Astrocyte of the spinal cord (primary cell): ENCODE measurements around the gene XRCC5.

Source experiments
- DNase-seq: peaks from one replicate; pipeline ENCODE4 v3.0.0; 2011; ENCODE audit warnings: low read depth, low spot score
- H3K4me3 ChIP-seq: 2 replicates; pipeline ENCODE4 v1.5.1; 2011; ENCODE audit warnings: low read depth, mild to moderate bottlenecking, low read length, moderate library complexity
- in situ Hi-C: cut with HindIII; loops from 2 replicates; pipeline ENCODE4 v1.10.0; 2017; ENCODE audit warnings: low sequenced_read_pairs
- TF ChIP-seq, protein P1 (sequence below): IDR thresholded peaks from 2 replicates; pipeline ENCODE4 v1.5.1; 2012; ENCODE audit warnings: low read depth, mild to moderate bottlenecking, low read length, inconsistent platforms

XRCC5 gene

DNA sequence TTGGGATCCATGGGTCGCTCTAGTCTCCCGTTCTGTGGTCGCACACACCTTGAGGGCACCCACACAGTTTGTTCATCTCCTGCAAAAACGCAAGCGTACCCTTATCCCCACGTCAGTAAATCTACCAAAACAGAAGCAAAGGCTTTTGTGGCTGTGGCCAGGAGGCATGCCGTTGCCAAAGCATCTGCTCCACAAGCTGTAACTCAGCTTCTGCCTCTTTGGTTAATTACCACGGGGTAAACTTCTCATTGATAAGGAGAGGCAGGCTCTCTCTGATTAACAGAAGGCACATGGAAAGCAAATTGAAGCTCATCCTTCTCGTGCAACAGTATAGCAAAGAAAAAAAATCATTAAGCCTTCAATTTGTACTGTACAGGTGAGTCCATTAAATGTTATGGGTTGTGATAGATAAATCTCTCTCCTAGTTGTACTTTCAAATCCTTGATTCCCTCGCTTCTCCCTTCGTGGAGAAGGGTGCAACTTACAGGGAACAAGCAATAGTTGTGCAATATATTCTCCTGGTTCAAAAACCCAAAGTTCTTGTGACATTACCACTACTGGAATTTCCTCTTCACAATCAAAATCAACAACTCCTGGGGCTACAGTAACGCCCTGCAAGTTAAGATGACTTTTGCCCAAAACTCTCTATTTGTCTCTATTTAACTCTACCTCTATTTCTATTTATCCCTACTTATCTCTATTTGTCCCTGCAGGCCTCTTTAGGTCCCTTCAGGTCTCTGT, 37.9 kb upstream of the XRCC5 start:
- TF ChIP-seq, protein P1, sequence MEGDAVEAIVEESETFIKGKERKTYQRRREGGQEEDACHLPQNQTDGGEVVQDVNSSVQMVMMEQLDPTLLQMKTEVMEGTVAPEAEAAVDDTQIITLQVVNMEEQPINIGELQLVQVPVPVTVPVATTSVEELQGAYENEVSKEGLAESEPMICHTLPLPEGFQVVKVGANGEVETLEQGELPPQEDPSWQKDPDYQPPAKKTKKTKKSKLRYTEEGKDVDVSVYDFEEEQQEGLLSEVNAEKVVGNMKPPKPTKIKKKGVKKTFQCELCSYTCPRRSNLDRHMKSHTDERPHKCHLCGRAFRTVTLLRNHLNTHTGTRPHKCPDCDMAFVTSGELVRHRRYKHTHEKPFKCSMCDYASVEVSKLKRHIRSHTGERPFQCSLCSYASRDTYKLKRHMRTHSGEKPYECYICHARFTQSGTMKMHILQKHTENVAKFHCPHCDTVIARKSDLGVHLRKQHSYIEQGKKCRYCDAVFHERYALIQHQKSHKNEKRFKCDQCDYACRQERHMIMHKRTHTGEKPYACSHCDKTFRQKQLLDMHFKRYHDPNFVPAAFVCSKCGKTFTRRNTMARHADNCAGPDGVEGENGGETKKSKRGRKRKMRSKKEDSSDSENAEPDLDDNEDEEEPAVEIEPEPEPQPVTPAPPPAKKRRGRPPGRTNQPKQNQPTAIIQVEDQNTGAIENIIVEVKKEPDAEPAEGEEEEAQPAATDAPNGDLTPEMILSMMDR, result no peak
- in situ Hi-C loops, result no loop called here
- H3K4me3 ChIP-seq, result no peak overlapping the region
- no peak for DNase-seq

DNA sequence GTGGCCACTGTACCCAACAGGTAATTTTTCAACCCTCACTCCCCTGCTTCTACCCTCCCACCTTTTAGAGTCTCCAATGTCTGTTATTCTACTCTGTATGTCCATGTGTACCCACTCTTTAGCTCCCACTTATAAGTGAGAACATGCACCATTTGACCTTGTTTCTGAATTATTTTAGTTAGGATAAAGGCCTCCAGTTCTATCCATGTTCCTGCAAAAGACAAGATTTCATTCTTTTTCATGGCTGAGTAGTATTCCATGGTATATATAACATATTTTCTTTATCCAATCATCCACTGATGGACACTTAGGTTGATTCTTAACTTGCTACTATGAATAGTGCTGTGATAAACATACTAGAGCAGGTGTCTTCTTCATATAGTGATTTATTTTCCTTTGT, 36.7 kb upstream of the XRCC5 start:
- no peak overlapping the region for H3K4me3 ChIP-seq
- in situ Hi-C loops, result no loop called here
- DNase-seq, result no peak
- TF ChIP-seq, protein P1, result no peak

DNA sequence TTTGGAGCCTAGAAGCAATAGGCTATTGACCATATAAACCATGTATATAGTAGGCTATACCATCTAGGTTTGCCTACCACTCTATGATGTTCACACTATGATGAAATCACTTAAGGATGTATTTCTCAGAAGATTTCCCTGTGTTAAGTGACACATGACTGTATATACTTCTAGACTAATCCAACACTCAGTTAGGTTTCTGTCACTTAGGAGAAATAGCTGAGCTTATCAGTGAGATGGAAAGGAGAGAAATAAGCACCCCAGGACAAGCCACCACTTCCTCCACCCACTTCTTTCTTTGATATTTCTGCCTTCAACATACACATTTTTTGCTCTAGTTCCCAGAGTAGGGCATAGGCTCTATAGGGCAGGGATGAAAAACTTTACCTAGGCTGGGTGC, 35.4 kb upstream of the XRCC5 start:
- H3K4me3 ChIP-seq, result no peak overlapping the region
- in situ Hi-C loops, result no loop called here
- no peak for DNase-seq
- TF ChIP-seq, protein P1, result no peak

DNA sequence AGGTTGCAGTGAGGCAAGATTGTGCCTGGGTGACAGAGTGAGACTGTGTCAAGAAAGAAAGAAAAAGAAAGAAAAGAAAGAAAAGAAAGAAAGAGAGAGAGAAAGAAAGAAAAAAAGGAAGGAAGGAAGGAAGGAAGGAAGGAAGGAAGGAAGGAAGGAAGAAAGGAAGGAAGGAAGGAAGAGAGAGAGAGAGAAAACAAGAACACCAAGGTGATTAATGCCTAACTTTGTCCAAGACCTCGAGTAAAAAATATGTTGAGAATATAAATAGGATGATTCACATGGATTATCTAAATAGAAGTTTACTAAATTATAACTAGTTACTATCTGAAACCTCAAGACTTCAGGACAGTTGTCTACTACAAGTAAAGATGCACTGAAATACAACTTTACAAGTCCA, 34.8 kb upstream of the XRCC5 start:
- H3K4me3 ChIP-seq, result no peak overlapping the region
- TF ChIP-seq, protein P1, result no peak
- DNase-seq, result no peak
- in situ Hi-C loops, result no loop called here

DNA sequence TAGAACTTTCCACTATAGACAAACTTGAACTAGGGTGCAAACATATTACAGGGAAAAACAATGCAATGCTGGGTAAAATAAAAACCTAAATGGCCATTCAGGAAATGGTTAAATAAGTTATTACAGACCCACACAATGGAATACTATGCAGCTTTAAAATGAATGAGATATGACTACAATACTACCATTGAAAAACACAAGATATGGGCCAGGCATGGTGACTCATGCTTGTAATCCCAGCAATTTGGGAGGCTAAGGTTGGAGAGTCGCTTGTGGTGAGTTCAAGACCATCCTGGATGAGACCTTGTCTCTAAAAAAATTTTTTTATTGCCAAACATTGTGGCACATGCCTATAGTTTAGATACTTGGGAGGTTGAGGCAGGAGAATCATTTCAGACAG, 34.4 kb upstream of the XRCC5 start:
- in situ Hi-C loops, result no loop called here
- H3K4me3 ChIP-seq, result no peak overlapping the region
- TF ChIP-seq, protein P1, result no peak
- no peak for DNase-seq

DNA sequence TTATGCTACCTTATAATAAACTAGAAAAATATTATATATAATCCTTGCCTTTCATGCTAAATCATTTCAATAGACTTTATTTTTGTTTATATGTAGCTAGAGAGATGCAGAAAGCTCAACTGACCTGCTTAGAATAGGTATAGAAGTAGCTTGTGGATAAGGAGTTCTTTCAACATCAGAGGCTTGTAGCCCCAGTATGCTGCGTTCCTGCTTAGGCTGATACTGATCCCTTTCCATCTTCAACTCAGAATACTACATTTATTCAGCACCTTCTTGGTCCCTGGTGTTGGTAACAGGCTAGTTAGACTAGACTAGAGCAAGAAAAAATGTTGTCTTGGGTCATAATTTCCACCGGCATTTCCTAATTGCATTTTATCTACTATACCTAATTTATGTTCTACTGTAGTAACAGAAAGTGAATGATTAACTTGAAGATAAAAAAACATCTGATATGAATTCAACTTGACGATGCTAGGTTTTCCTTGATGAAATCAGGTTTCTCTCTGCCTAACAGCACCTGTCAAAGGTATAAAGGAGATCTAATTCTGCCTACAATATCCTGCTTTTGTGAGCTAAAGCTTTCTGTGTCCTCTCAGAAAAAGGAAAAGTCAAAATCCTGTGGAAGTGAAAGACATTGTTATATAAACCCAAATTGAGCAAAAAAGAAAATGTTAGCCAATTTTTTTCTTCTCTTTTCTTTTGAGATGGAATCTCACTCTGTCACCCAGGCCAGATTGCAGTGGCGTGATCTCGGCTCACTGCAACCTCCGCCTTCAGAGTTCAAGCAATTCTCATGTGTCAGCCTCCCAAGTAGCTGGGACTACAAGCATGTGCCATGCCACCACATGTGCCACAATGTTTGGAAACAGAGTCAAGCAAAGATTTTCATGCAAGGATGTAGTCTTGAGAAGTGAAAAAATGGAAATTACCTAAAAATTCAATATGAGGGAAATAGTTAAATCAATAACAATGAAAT, 33.4 kb upstream of the XRCC5 start:
- in situ Hi-C loops, result no loop called here
- TF ChIP-seq, protein P1, result no peak
- H3K4me3 ChIP-seq, result no peak overlapping the region
- DNase-seq, result no peak
